OCI-LY7 (cell line): Measurements from ENCODE around the gene NEO1.

Experiments
- CTCF ChIP-seq: fragments of 200-600 bp; sonication (generic); conservative IDR thresholded peaks from 2 replicates; pipeline ENCODE4 v1.5.1; 2014; ENCODE audit warnings: mild to moderate bottlenecking, antibody characterized with exemption, low read length, moderate library complexity, mixed read lengths
- EZH2phosphoT487 ChIP-seq: fragments of 200-600 bp; sonication (generic); IDR thresholded peaks from 2 replicates; pipeline ENCODE4 v1.6.1; 2018; ENCODE audit warnings: low read depth, borderline replicate concordance, mild to moderate bottlenecking, mixed run types, antibody characterized with exemption, low read length, moderate library complexity, mixed read lengths

GRCh38 chr15:73282567-73283365, 230.5 kb downstream of the NEO1 start:
- TF ChIP-seq CTCF (no peak), EZH2phosphoT487 (no peak)
